Measurements from ENCODE around the gene NT5DC4.

Gene NT5DC4

DNA sequence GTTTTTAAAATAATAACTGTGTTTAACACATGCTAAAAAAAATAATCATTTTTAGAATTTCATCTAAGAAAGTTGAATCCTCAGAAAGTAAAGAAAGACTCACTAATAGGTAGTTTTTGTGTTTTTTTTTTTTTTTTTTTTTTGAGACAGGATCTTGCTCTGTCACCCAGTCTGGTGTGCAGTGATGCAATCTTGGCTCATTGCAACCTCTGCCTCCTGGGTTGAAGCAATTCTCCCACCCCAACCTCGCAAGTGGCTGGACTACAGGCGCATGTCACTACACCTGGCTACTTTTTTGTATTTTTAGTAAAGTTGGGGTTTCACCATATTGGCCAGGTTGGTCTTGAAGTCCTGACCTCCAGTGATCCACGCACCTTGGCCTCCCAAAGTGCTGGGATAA, 36.4 kb downstream of the NT5DC4 start:
- DNase-seq, result no peak

DNA sequence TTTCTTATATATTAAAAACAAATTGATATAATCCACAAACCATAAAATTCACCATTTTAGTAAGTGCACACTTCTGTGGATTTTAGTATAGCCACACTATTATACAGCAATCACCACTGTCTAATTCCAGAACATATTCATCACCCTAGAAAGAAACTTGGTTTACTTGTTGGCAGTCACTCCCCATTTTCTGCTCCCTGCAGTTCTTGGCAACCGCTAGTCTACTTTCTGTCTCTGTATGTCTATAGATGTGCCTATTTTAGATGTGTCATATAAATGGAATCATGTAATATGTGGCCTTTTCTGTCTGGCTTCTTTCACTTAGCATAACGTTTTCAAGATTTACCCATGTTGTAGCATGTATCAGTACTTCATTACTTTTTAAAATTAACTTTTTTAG, 37.9 kb downstream of the NT5DC4 start:
- no peak for DNase-seq

DNA sequence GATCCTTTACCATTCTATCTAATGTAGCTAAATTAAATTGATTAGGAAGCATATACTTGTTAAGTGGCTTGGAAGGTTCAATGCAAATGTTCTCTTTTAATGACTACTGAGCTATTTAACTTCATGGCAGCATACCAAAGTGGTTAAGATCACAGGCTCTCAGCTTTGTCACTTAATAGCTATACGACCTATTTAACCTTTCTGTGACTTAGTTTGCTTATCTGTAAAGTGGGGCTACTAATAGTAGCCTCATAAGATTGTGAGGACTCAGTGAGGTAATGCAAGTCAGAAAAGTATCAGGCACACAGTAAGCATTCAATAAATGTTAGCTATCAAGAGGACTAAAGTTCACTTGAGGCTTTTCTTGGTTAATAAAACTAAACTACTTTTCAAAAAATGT, 39.3 kb downstream of the NT5DC4 start:
- DNase-seq, result no peak

DNA sequence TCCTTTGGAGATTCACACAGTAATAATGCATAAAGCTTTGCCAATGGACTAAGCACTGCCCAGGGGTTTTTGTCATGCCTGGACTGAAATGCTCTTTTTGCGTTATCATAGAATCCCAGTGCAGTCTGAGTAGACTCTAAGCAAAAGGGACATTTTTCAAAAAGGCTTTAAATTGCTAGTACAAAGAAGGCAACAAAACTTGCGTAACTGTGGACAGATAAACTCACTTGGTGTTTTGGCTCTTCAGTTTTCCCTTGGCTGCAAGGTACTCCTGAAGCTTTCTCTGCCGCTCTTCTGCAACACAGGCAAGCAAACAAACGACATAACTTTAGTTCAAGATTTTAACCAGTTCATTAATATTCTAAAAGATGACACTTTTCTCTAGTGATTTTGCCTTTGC, 41.5 kb downstream of the NT5DC4 start:
- no peak for DNase-seq

DNA sequence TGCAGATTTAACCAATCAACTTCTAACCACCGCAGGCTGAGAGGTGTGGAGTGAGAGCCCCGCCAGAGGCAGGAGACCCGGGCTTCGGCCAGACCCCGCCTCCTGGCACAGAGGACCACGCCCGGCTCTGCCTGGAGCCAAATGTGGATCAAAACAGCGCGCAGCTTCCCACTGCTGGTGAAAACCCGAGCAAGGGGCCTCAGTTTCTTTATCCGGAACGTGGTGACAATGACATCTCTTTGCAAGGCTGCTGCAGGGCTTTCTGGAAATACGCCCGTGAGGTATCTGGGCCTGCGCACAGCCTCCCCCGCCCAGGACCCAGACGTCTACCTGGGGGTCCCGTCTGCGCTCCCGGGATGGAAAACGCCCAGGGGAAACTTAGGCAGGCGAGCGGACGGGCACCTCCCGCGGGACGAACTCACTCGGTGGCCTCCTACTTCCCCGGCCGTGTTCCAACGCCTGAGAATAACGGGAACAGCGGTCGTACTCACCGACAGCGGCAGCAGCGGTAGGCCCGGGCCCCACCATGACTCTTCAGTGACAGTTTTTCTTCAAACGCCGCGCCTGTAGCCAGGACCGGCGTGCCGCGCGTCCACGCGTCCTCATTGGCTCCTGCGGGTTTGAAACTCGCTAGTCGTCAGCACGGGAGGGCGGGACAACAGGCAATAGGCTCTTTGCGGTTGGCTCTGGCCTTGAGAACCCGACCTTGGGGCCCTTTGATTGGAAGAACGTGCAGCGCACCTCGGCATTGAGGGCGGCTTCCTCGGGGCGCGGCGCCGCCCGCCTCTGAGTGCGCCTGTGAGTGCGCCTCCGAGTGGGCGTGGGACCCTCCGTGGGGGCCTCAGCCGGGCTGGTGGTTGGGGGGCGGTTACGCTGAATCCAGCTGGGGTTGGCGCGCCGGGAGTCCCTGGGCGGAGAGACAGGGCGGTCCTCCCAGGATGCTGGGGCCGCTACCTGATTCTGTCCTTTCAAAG, 43.5 kb downstream of the NT5DC4 start, which contains the start of gene CKAP2L:
Gene CKAP2L (minus strand): TSS at position 539 of the 974 bp plus-strand sequence. CDS start 11 bp downstream, at position 528.
- peak; percentile 62 for DNase-seq

DNA sequence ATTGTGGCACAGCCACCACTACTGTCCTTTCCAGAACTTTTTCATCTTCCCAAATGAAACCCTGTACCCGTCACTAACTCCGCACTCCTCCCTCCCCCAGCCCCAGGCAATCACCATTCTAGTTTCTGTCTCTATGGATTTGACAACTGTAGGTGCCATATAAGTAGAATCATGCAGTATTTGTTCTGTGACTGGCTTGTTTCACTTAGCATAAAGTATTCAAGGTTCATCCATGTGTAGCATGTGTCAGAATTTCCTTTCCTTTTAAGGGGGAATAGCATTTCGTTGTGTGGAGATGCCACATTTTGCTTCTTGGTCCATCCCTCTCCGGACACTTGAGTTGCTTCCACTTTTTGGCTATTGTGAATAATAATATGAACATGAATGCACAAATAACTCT, 44.4 kb downstream of the NT5DC4 start:
- no peak for DNase-seq

DNA sequence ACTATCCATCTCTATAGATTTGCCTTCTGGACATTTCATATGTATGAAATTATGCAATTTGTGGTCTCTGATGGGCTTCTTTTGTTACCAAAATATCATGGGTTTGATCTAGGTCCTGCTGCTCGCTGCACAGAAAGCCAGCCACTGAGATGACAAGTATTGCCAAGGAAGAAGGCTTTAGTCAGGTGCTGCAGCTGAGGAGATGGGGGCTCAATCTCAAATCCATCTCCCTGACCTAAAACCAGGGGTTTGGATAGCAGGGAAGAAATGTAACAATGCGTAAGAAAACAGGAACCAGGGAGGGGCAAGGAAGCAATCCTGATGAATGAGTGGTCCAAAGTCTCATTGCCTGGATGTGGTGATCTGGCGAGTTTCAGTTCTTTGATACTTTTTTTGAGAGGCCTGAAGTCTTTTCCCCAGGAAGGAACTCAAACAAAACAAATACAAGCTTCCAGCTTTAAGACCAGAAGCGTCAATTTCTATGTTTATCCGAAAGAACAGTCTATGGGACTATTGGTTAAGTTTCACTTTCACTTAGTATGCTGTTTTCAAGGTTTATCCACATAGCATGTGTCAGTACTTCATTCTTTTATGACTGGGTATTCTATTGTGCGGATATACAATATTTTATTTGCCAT, 47.0 kb downstream of the NT5DC4 start:
- no peak for DNase-seq

DNA sequence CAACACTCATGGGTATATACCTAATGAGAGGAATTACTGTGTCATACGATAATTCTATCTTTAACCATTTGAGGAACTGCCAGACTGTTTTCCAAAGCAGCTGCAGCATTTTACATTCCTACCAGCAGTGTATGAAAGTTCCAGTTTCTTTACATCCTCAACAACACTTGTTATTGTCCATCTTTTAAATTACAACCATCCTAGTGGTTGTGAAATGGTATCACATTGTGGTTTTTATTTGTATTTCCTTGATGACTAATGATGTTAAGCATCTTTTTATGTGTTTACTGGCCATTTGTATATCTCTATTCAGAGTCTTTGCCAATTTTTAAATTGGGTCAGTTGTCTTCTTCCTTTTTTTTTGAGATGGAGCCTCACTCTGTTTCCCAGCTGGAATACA, 47.6 kb downstream of the NT5DC4 start:
- no peak for DNase-seq

DNA sequence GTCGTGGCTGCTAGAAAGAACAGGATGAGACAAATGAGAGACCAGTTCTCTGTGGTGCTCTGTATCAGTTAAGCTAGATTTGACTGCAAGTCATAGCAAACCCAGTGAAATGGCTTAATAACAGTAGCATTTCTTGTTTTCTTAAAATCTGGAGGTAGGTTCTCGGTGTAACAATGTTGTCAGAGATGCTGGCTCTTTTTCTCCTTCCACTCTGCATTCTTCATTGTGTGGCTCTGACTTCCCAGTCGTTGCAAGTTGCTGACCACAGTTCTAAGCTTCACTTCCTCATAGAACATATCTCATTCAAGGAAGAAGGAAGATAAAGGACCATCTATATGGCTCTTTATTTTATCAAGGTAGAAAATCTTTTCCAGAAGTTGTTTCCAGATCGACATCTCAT, 51.5 kb downstream of the NT5DC4 start:
- DNase-seq, result no peak

DNA sequence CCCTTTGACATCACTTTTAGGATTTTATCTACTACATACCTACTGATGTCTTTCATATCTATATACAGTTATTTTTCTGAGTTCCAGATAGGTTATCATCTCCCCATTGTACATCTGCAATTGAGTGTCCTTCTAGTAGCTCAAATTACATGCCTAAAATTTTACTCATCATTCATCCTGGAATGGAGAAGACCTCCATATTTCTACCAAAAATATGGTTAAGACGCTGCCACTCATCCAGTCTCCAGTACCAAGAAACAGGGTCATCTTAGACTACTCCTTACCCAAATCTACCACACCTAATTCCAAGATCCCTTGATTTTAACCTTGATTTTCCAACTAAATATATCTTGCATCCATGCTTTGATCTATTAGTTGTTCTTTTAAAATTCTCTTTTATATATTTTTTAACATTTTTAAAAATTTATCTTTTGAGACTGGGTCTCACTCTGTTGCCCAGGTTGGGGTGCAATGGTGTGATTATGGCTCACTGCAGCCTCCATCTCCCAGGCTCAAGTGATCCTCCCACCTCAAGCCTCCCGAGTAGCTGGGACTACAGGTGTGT, 52.2 kb downstream of the NT5DC4 start:
- DNase-seq, result no peak

DNA sequence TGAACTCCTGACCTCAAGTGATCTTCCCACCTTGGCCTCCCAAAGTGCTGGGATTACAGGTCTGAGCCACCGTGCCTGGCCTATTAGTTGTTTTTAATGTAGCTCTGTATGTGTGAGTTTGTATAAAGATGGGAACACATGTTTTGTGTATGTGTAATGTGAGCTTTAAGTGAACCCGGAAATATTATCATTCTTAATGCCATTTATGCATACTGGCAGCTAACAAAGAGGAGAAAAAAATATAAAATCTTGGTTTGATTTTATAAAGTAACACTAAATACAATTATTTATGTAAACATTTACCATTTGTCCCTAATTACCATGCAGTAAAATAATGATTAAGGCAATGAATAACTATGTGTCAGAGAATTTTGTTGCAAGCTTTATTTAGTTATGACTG, 52.7 kb downstream of the NT5DC4 start:
- no peak for DNase-seq

DNA sequence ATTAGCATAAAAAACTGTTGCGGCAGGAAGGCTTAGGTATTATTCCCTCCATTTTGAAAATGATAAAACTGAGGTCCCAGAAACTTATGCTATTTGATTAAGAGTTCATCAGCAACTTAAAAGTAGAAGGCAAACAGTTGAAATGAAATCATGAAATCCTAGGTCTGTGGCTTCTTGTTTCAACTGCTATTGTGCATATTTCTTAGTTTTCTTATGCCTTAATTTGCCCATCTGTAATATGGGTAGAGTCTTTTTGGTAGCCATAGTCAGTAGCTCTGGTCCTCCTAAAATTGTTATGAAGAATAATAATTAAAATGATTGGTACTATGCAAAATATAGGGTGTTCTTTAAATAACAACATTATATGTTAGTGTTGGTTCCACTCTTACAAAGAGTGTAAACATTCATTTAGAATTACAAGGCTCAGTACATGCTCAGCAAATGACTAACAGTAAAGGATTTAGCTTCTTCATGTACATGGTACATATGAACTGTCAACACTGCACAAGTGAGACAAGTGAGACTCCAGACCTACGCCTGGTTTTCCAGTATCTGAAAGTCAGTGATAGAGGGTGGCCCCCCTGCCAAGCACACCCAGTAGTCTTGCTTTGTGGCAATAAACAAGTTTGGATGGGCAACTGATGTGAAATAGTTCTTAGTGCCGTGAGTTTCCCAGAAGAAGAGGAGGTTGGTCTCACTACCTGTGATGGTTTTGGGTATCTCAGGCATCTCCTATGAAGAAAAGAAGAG, 53.9 kb downstream of the NT5DC4 start:
- DNase-seq, result no peak

DNA sequence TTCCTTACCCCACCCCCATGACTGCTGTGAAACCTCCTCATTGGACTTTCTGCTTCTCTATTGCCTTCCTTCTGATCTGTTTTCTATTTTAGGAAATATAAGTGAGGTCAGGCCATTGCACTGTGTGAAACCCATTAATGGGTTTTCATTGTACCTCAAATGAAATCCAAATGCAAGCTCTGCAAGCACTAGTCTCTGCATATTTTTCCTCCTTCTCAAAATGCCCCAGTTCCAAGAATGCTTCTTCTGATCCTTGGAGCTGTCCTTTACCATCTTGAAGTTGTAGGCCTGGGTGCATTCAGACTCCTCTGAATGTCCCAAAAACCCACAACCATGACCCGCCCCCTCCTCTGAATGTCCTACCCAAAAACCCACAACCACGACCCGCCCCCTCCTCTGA, 55.3 kb downstream of the NT5DC4 start:
- DNase-seq, result no peak

DNA sequence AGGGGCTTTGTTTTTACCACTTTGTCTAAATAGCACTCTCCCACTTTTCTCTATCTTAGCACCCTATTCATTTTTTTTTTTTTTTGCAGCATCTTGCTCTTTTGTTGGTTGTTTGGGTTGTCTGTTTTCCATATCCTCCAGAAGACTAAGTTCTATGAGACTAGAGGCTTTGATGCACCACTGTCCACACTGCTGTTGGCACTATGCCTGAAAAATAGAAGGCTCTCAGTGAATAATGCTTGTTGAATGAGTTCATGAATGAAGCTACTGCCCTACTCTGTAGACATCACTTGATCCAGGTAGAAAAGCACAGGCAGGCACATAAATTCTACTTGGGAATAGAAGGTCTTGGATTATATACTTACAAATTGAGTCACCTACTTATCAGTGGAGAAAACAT, 56.2 kb downstream of the NT5DC4 start:
- DNase-seq, result no peak

DNA sequence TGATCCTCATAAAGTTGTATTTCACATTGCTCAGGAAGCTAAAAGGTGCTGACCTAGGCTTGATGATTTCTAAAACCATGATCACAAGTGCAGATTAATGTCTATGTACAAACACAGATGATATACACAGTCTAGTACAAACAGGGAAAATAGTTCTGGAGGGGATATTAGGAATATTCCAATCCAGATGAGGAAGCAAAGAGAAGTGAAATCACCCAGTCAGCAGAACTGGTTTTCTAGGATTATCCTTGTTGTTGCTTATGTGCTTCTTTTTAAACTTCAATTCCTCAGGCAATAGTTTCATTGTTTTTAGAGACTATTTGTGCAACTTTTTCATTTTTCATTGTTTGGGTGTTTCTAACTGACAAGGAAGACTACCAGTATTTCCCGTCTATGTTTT, 58.8 kb downstream of the NT5DC4 start:
- no peak for DNase-seq

DNA sequence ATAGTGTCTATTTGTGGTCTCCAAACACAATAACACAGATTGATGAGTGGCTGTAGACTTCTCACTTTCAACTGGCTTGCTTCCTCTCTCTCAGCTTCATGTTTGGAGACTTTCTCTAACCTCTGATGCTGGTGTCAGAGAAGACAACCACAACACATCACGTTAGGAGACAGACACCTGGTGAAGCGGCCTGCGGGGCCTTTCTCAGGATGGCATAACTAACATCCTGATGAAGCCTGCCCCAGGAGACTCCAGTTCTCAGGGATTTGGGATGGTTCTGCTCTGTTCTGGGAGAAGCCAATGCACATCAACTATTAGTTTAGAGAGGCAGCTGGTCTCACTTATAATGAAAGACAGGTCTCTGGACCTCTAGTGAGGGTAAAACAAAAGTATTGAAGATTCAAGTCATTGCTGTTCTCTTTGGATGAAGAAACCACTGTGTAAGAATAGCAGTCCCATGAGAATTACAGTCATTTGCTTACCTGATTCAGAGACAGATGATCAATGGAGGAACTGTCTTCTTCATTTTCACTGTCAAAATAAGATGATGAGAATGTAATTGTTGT, 61.5 kb downstream of the NT5DC4 start:
- no peak for DNase-seq

DNA sequence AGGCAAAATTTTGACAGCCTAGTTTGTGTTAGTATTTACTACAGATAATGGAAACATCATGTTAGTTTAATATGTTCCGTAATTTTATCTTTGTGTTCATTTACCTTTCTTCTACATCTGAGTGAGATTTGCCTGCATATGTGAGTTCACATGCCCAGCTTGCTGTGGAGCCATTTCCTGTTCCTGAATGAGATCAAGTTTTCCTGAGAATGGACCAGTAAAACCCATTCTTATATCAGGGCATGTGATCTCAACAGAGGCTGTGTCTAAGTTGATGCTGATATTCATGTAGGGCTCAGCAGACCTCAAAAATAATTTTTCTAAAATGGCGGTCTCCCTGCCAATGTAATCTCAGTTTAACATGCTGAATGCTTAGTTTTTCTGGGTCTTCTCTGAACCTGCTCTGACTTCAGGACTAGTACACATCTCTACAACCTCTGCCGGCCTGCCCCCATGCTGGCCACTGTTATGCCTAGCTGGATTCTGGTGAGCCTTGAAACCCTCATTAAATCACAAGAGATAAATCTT, 62.4 kb downstream of the NT5DC4 start:
- no peak for DNase-seq

DNA sequence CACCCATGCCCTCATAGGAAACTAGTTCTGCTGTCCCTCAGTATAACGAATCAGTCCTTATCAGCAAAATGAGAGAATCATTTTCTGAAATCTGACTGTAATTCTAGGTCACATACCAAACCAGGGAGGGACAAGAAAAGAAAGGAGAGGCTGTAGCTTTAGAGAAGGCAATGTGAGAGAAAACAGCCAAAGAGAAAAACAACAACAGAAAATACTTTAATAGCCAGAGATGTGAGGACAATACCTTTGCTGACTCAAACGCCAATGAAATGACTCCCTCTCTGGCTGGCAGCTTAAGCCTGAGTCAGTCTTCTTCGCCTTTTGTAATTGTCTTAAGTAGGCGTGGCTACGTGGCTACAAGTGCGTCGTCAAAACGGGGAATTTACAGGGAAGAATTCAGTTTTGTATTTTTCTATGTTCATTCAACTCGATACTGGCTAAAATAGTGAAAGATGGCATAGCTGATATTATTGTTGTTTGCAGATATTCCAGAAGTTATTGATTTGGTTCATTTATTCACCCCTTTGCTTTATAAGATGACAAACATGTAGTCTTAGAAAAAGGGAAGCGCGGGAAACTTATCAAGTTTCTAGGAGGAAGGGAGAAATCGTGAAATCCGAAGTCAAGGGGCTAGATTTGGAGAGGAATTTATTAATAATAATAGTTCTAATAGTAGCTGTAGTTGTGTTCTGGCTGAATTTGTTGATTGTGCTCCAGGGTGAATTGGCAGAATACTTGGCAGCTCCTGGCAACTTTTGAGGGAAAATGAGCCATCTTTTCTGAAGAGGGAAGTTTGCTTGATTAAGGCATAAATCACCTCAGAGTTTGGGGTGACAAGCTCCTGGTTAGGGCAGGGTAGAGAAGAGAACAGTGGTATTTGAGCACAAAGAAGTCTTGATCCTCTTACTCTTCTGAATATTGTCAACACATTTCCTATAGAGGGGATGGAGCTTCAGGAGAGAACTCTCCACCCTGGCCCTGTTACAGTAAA, 63.7 kb downstream of the NT5DC4 start, which contains the start of gene IL1A:
Gene IL1A (minus strand): TSS at position 295 of the 991 bp plus-strand sequence. CDS start 723 bp downstream, outside the sequence.
- no peak for DNase-seq

DNA sequence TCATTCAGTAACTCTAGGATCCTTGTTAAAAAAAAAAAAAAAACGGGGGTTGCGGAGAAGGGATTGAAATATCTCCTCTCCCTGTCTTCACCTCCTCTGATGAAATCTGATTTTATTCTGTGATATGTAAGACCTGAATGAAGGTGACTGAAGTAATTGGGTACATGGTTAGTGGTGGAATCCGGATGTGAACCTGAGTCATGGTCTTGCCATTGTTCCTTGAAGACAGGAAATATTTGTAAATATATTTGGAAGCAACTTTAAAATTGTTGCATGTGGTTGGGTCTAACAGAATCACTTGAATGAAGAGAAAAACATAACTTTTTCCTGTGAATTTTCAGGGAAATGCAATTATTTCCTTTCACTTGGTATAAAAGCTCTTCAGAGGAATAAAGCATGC, 66.5 kb downstream of the NT5DC4 start:
- DNase-seq, result no peak

DNA sequence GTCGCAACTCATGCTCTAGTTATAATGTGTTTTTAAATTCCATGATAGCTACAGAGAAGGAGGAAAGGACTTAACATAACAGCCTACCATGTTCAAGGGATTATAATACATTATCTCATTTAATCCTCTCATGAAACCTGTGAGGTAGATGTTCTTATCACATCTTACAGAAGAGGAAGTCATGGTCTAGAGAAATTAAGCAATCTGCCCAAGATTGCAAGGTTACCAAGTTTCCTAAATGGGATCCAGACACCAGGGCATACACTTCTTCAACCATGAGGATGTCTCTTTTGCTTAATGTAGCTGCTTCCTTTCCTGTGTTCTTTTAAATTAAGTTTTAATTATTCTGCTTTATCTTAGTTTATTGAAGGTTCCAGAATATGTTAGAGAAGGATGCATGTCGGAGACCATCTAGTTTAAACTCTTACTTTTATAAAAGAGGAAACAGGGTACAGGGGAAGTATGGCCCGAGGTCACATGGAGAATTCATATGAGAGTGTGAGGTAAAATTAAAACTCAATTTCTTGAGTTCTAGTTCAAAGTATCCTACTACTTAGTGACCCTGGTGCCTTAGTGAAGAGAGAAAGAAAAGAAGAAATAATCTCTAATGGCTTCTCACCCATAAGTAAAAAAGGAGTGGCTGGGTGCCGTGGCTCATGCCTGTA, 67.0 kb downstream of the NT5DC4 start:
- DNase-seq, result no peak

DNA sequence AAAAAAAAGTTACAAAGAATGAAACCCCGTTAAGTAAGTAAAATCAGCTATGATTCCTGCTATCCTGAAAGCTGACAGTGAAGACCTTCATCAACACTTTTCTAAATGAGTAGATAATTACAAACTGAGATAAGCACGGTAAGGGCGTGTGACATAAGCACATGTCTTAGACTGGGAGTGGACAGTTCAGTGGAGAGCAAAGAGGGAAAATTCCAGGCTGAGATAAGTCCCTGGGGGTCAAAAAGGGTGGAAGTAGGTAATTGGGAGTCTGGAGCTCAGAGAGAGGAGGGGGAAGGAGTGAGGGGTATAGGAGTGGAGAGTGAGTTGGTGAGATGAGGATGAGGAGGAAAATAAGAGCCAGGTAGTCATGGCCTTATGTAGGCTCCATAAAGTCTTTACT, 67.8 kb downstream of the NT5DC4 start:
- no peak for DNase-seq

Data from NCI-H187 treated with DMSO at 0.1 percent for 48 hours (cell line).